NCI-H146 treated with DMSO at 0.1 percent for 48 hours (cell line): Measurements from ENCODE around the gene BAIAP2.
"Not testable (repeated sequence)": the region's sequence is repeated elsewhere in the genome, so short reads cannot be mapped to it uniquely, and the experiment has no call there.

Experiments used
- DNase-seq: peaks from one replicate; lab custom pipeline; 2025; ENCODE audit not compliant: unreplicated experiment; lab: John Stamatoyannopoulos, UW

Gene BAIAP2

GRCh38 chr17:81000631-81001357, 34.2 kb upstream of the BAIAP2 start:
- DNase-seq, result no peak

GRCh38 chr17:81002013-81002384, 33.0 kb upstream of the BAIAP2 start:
- no peak for DNase-seq

GRCh38 chr17:81002409-81003361, 32.3 kb upstream of the BAIAP2 start:
- peak; percentile 18 for DNase-seq

- DNase-seq, result peak; percentile 13
These were observed 31.1 kb upstream of the BAIAP2 start for GRCh38 chr17:81003711-81004475.

GRCh38 chr17:81006891-81007290, 28.1 kb upstream of the BAIAP2 start:
- DNase-seq, result no peak

- DNase-seq, result no peak
These were observed 26.8 kb upstream of the BAIAP2 start for GRCh38 chr17:81008140-81008539.

- no peak for DNase-seq
These were observed 25.8 kb upstream of the BAIAP2 start for GRCh38 chr17:81009136-81009535.

- DNase-seq, result no peak
These were observed 24.0 kb upstream of the BAIAP2 start for GRCh38 chr17:81010935-81011334.

- DNase-seq, result no peak
These were observed 23.0 kb upstream of the BAIAP2 start for GRCh38 chr17:81011951-81012350.

- DNase-seq, result no peak
These were observed 22.1 kb upstream of the BAIAP2 start for GRCh38 chr17:81012574-81013447.

GRCh38 chr17:81013642-81014041, 21.3 kb upstream of the BAIAP2 start:
- no peak for DNase-seq

GRCh38 chr17:81015136-81015535, 19.8 kb upstream of the BAIAP2 start:
- DNase-seq, result no peak

- no peak for DNase-seq
These were observed 18.4 kb upstream of the BAIAP2 start for GRCh38 chr17:81016575-81016974.

- not testable (repeated sequence) for DNase-seq
These were observed 17.6 kb upstream of the BAIAP2 start for GRCh38 chr17:81017330-81017729.

- peak; percentile 16 for DNase-seq
These were observed 16.7 kb upstream of the BAIAP2 start for GRCh38 chr17:81018044-81018802.

GRCh38 chr17:81019563-81020442, 15.1 kb upstream of the BAIAP2 start:
- DNase-seq, result no peak

GRCh38 chr17:81020443-81020766, 14.5 kb upstream of the BAIAP2 start:
- no peak for DNase-seq

GRCh38 chr17:81020767-81021497, 14.0 kb upstream of the BAIAP2 start:
- no peak for DNase-seq
